Measurements from ENCODE around the gene MTRF1L. TPM values are rescaled to one million over a fixed set of nuclear protein-coding genes. Genes with fewer than 3 reads are reported as not detected.

The MTRF1L gene
- total and polyA plus RNA-seq, 2 donors (not counting 1 experiment from before 2014, with no cell fraction given): 9.8 to 24.0 TPM

DNA sequence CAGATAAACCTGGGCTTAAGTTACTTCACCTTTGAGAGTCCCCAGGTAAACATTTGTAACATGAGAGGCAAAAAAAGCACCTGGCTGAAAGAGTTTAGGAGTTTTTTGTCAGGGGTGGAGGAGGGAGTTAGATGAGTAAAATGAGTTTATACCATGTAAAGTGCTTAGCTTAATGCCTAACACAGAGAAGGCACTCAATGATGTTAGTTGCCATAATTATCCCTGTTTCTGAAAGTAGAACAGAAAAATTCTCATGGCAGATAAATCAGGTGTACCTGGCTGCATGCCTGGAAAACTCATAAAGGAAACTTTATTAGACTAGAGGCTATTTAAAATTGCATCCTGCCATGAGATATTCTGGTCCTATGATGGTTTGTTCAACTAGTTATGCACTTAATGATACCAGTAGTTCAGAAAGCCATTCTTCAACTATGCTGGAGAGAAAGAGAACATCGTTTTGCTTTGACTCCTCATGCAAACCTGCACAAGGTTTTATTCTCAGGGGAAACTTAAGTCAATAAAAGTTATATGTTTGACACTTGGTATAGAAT lies 60.1 kb downstream of the MTRF1L start:
- WGBS (ENCODE audit: insufficient coverage): no CpG with 5 or more reads among the region's 1 CpG
- no peak overlapping the region for H3K9ac ChIP-seq (ENCODE audit: low read length)
- ChIA-PET POLR2A (no interaction called here), CTCF (interaction anchor here (1.8 kb wide), 1 partner anchor 78 kb away, joined by 3 read pairs; no protein-coding TSS in a partner anchor)
- H2AFZ ChIP-seq (ENCODE audit: insufficient read depth, low read depth, low read length, poor library complexity, severe bottlenecking): no peak overlapping the region
- H3K27ac ChIP-seq (ENCODE audit: low read length in 2 of 2): no peak overlapping the region
- H3K4me1 ChIP-seq (ENCODE audit: control insufficient read depth in 2 of 2, insufficient read depth in 2 of 2, low read length in 2 of 2): no peaks in the 10 kb centered on the region
- H3K9me3 ChIP-seq (ENCODE audit: control extremely low read depth in 1 of 3, control insufficient read depth in 2 of 3, insufficient read depth in 1 of 3, low read length in 2 of 3): no peaks in the 10 kb centered on the region
- H3K27ac Mint-ChIP-seq: no peak overlapping the region
- ATAC-seq (ENCODE audit: low read depth) (no peak), DNase-seq (no peak)
- TF ChIP-seq EZH2 (IDR thresholded peaks at IDR 0.05; ENCODE audit: borderline replicate concordance, insufficient read depth, low read depth, low read length, poor library complexity, severe bottlenecking): no peak
- TF ChIP-seq, protein P1, sequence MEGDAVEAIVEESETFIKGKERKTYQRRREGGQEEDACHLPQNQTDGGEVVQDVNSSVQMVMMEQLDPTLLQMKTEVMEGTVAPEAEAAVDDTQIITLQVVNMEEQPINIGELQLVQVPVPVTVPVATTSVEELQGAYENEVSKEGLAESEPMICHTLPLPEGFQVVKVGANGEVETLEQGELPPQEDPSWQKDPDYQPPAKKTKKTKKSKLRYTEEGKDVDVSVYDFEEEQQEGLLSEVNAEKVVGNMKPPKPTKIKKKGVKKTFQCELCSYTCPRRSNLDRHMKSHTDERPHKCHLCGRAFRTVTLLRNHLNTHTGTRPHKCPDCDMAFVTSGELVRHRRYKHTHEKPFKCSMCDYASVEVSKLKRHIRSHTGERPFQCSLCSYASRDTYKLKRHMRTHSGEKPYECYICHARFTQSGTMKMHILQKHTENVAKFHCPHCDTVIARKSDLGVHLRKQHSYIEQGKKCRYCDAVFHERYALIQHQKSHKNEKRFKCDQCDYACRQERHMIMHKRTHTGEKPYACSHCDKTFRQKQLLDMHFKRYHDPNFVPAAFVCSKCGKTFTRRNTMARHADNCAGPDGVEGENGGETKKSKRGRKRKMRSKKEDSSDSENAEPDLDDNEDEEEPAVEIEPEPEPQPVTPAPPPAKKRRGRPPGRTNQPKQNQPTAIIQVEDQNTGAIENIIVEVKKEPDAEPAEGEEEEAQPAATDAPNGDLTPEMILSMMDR (IDR thresholded peaks at IDR 0.05): no peak
- no peaks in the 10 kb centered on the region for H4K20me1 ChIP-seq (ENCODE audit: control insufficient read depth, insufficient read depth, low read length, poor library complexity, severe bottlenecking)
- H3K9me3 Mint-ChIP-seq (ENCODE audit: insufficient read depth): no peaks in the 10 kb centered on the region
- H3K27me3 ChIP-seq (replicated peaks in 1 of 4; ENCODE audit: control extremely low read depth in 1 of 4, control insufficient read depth in 3 of 4, insufficient read depth in 4 of 4, low read length in 3 of 4): peaks cover 0 to 3% (median 0%) of the 10 kb centered on the region in 4 experiments
- no peaks in the 10 kb centered on the region for H3K4me1 Mint-ChIP-seq
- H3K27me3 Mint-ChIP-seq: peaks cover 23% of the 10 kb centered on the region
- no peak overlapping the region for H3K4me2 ChIP-seq (replicated peaks; ENCODE audit: low read depth, low read length, poor library complexity, severe bottlenecking)
- H3K79me2 ChIP-seq (ENCODE audit: control insufficient read depth, insufficient read depth, low read length): no peaks in the 10 kb centered on the region
- H3K4me3 ChIP-seq (ENCODE audit: control extremely low read depth in 1 of 5, extremely low read depth in 1 of 5, insufficient read depth in 1 of 5, low read depth in 2 of 5, low read length in 4 of 5): no peak overlapping the region
- intact Hi-C loops (cut with micrococcal nuclease): no loop called here
- H3K36me3 ChIP-seq (replicated peaks in 1 of 2; ENCODE audit: control extremely low read depth in 1 of 2, control insufficient read depth in 1 of 2, extremely low read depth in 1 of 2, insufficient read depth in 2 of 2, low read length in 1 of 2): no peaks in the 10 kb centered on the region
- no peak overlapping the region for H3K4me3 Mint-ChIP-seq

DNA sequence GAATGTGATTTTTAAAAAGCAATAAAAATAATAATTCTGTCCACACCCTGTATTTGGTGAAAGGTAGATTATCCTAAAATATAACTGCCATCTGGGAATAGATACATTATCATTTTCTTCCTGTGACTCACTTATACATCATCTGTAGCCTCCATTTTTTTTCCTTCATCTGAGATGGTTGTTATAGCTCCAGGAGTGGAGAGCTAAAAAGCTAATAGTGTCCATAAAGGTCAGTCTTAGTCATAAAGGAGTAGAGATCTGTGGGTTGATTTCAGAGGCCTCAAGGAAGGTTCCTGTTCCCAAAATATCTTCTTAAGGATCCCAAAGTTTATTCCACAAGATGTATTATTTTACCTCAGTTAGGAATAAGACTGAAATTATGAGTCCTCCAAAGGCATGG lies 60.8 kb downstream of the MTRF1L start:
- Mint-ChIP-seq H3K9me3 (ENCODE audit: insufficient read depth) (no peaks in the 10 kb centered on the region), H3K27ac (no peak overlapping the region), H3K4me3 (no peak overlapping the region), H3K27me3 (peaks cover 26% of the 10 kb centered on the region), H3K4me1 (no peaks in the 10 kb centered on the region)
- DNase-seq: no peak
- ATAC-seq (ENCODE audit: low read depth): no peak
- no peak overlapping the region for H3K4me2 ChIP-seq (replicated peaks; ENCODE audit: low read depth, low read length, poor library complexity, severe bottlenecking)
- no peaks in the 10 kb centered on the region for H3K4me1 ChIP-seq (ENCODE audit: control insufficient read depth in 2 of 2, insufficient read depth in 2 of 2, low read length in 2 of 2)
- TF ChIP-seq, protein P1 (IDR thresholded peaks at IDR 0.05): no peak
- no peak for TF ChIP-seq EZH2 (IDR thresholded peaks at IDR 0.05; ENCODE audit: borderline replicate concordance, insufficient read depth, low read depth, low read length, poor library complexity, severe bottlenecking)
- no peaks in the 10 kb centered on the region for H3K9me3 ChIP-seq (ENCODE audit: control extremely low read depth in 1 of 3, control insufficient read depth in 2 of 3, insufficient read depth in 1 of 3, low read length in 2 of 3)
- intact Hi-C loops (cut with micrococcal nuclease): no loop called here
- POLR2A ChIA-PET: no interaction called here
- no peak overlapping the region for H3K27ac ChIP-seq (ENCODE audit: low read length in 2 of 2)
- H3K4me3 ChIP-seq (ENCODE audit: control extremely low read depth in 1 of 5, extremely low read depth in 1 of 5, insufficient read depth in 1 of 5, low read depth in 2 of 5, low read length in 4 of 5): no peak overlapping the region
- H2AFZ ChIP-seq (ENCODE audit: insufficient read depth, low read depth, low read length, poor library complexity, severe bottlenecking): no peak overlapping the region
- peaks cover 0 to 3% (median 0%) of the 10 kb centered on the region in 4 experiments for H3K27me3 ChIP-seq (replicated peaks in 1 of 4; ENCODE audit: control extremely low read depth in 1 of 4, control insufficient read depth in 3 of 4, insufficient read depth in 4 of 4, low read length in 3 of 4)
- H4K20me1 ChIP-seq (ENCODE audit: control insufficient read depth, insufficient read depth, low read length, poor library complexity, severe bottlenecking): no peaks in the 10 kb centered on the region
- H3K79me2 ChIP-seq (ENCODE audit: control insufficient read depth, insufficient read depth, low read length): no peaks in the 10 kb centered on the region
- H3K9ac ChIP-seq (ENCODE audit: low read length): no peak overlapping the region
- no peaks in the 10 kb centered on the region for H3K36me3 ChIP-seq (replicated peaks in 1 of 2; ENCODE audit: control extremely low read depth in 1 of 2, control insufficient read depth in 1 of 2, extremely low read depth in 1 of 2, insufficient read depth in 2 of 2, low read length in 1 of 2)
- CTCF ChIA-PET: no interaction called here

Small RNA genes within 50 kb of the gene (small RNA-seq; reads per million reads assigned to genes)
- not detected for gene AL080276.1 (ENCODE audit: insufficient read length, low read depth, low replicate concordance)

Other genes starting within 250 kb of the MTRF1L start
- 14.1 and 14.6 TPM in 2 replicates for gene FBXO5, start 19.7 kb downstream of the MTRF1L start, total RNA-seq
- 3.9 and 4.1 TPM in 2 replicates for gene FBXO5, start 19.7 kb downstream of the MTRF1L start, polyA plus RNA-seq
- not detected in 2 replicates for gene RGS17, start 128.6 kb upstream of the MTRF1L start, total RNA-seq
- not detected in 2 replicates for gene RGS17, start 128.6 kb upstream of the MTRF1L start, polyA plus RNA-seq

All from B cell (primary cell).